ENCODE measurements around the gene ZDHHC14.

ZDHHC14 gene

DNA sequence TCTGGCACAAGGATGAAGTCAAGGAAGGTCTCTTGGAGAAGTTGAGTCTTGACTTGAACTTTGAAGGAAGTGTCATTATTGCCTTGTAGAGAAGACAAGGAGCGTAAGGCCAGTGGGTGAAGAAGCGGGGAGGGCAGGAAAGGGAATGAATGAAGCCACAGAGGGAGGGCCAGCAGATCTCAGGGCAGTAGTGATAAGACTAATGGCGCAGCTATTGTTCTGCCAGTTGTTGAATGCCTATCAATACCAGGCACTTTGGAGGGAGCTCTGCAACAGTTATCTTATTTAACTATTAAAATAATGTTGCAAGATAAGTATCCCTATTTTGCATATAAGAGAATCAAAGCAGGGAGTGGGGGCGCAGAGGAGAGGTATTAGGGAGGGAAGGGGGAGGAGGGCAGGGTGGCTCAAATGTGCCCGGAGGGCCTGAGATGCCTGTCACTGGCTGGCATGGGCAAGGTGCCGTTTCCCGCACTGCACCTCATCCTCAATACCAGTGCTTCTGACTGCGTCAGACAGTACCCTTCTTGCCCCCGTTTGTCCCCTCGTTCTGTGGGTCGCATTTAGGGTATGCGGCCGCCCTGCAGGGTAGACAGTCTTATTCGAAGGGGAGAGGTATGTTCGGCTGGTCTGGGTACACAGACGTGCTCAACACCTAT, 109.8 kb downstream of the ZDHHC14 start:
- H3K27ac ChIP-seq (replicated peaks), result no peak overlapping the region
- TF ChIP-seq REST (IDR thresholded peaks at IDR 0.05; ENCODE audit: insufficient replicate concordance, low read depth) (no peak), GABPA (IDR thresholded peaks at IDR 0.05; ENCODE audit: low read depth) (no peak), CTCF (IDR thresholded peaks at IDR 0.05; ENCODE audit: insufficient read depth, low read length) (no peak), SPI1 (IDR thresholded peaks at IDR 0.05; ENCODE audit: borderline replicate concordance, low read depth) (no peak), POLR2AphosphoS5 (IDR thresholded peaks at IDR 0.05; ENCODE audit: low read depth) (no peak)
- no peak for DNase-seq (ENCODE audit: low read depth in 1 of 2, low spot score in 1 of 2)
- H3K4me3 ChIP-seq (replicated peaks; ENCODE audit: insufficient read depth, low read length), result no peak overlapping the region
- H3K27me3 ChIP-seq (ENCODE audit: insufficient read depth, poor library complexity, severe bottlenecking), result no peaks in the 10 kb centered on the region

GRCh38 chr6:157491571-157492232, 110.7 kb downstream of the ZDHHC14 start:
- DNase-seq (ENCODE audit: low read depth in 1 of 2, low spot score in 1 of 2), result no peak
- H3K27ac ChIP-seq (replicated peaks), result no peak overlapping the region
- H3K27me3 ChIP-seq (ENCODE audit: insufficient read depth, poor library complexity, severe bottlenecking), result no peaks in the 10 kb centered on the region
- no peak overlapping the region for H3K4me3 ChIP-seq (replicated peaks; ENCODE audit: insufficient read depth, low read length)
- no peak for TF ChIP-seq GABPA (IDR thresholded peaks at IDR 0.05; ENCODE audit: low read depth)
- no peak for TF ChIP-seq SPI1 (IDR thresholded peaks at IDR 0.05; ENCODE audit: borderline replicate concordance, low read depth)
- no peak for TF ChIP-seq CTCF (IDR thresholded peaks at IDR 0.05; ENCODE audit: insufficient read depth, low read length)
- no peak for TF ChIP-seq REST (IDR thresholded peaks at IDR 0.05; ENCODE audit: insufficient replicate concordance, low read depth)
- no peak for TF ChIP-seq POLR2AphosphoS5 (IDR thresholded peaks at IDR 0.05; ENCODE audit: low read depth)

GRCh38 chr6:157492249-157492648, 111.3 kb downstream of the ZDHHC14 start:
- Histone ChIP-seq H3K27me3 (ENCODE audit: insufficient read depth, poor library complexity, severe bottlenecking) (no peaks in the 10 kb centered on the region), H3K4me3 (replicated peaks; ENCODE audit: insufficient read depth, low read length) (no peak overlapping the region), H3K27ac (replicated peaks) (no peak overlapping the region)
- DNase-seq (ENCODE audit: low read depth in 1 of 2, low spot score in 1 of 2), result no peak
- TF ChIP-seq GABPA (IDR thresholded peaks at IDR 0.05; ENCODE audit: low read depth), result no peak
- TF ChIP-seq CTCF (IDR thresholded peaks at IDR 0.05; ENCODE audit: insufficient read depth, low read length), result no peak
- TF ChIP-seq REST (IDR thresholded peaks at IDR 0.05; ENCODE audit: insufficient replicate concordance, low read depth), result no peak
- TF ChIP-seq POLR2AphosphoS5 (IDR thresholded peaks at IDR 0.05; ENCODE audit: low read depth), result no peak
- TF ChIP-seq SPI1 (IDR thresholded peaks at IDR 0.05; ENCODE audit: borderline replicate concordance, low read depth), result no peak
